Stimulated activated CD8-positive, alpha-beta memory T cell treated with anti-CD3 and anti-CD28 coated beads, Interleukin-4, amount 100 ng/mL, for 4 hours (primary cell): Measurements from ENCODE around the gene C16orf54.
"Not testable (repeated sequence)": the region's sequence is repeated elsewhere in the genome, so short reads cannot be mapped to it uniquely, and the experiment has no call there.

Source experiments
- DNase-seq, 2 donors: peaks; one replicate each; pipeline ENCODE4 v3.0.0-alpha.2; 2020; ENCODE audit warnings: low read depth in 2 of 2, low spot score in 1 of 2

C16orf54 gene, protein sequence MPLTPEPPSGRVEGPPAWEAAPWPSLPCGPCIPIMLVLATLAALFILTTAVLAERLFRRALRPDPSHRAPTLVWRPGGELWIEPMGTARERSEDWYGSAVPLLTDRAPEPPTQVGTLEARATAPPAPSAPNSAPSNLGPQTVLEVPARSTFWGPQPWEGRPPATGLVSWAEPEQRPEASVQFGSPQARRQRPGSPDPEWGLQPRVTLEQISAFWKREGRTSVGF

DNA sequence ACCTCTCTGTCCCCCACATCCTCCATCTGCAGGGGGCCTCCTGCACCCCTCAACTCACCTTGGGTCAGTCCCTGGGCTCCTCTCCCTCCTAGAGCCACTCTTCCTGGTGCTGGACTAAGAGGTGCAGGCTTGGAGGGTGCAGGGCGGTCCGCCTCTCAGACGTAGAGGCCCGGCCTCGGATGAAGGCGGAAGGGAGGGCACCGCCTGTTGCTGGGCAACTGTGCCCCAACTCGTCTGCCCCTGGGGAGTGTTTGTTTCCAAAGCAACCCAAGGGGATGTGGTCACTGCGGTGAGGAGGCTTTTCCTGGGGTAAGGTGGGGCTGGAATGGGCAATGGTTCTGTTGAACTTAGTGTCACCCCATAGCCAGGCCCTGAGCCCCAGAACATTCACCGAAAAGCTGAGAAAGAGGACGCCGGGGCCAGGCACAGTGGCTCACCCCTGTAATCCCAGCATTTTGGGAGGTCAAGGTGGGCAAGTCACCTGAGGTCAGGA, at the start of gene C16orf54:
Gene C16orf54 (minus strand): TSS at position 138 of the 493 bp plus-strand sequence. CDS start 1,039 bp downstream, outside the sequence.
- peak; percentile 66 to 86 for DNase-seq

DNA sequence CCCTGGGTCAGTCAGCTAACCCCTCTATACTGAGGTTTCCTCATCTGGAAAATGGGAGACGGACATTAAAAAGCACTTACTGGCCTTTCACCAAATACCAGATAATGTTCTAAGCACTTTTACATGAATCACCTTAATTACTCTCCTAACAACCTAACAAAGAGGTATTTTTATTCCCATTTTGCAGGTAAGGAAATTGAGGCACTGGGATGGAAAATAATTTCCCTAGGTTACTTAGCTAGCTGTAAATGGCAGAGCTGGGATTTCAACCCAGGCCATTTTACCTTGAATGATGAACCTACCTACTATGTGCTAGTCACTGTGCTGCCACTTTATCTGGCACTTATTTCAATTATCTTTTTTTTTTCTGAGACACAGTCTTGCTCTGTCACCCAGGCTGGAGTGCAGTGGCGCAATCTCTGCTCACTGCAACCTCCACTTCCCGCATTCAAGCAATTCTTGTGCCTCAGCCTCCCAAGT, 48.5 kb upstream of the C16orf54 start:
- no peak for DNase-seq

DNA sequence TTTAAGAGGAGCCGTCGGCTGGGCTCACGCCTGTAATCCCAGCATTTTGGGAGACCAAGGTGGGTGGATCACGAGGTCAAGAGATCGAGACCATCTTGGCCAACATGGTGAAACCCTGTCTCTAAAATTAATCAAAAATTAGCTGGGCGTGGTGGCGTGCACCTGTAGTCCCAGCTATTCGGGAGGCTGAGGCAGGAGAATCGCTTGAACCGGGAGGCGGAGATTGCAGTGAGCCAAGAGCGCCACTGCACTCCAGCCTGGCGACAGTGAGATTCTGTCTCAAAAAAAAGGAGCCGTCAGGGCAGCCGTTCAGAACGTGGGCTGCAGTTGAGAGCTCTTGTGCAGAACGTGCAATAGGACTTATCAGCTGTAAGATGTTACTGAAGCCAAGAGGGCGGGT, 47.4 kb upstream of the C16orf54 start:
- not testable (repeated sequence) for DNase-seq

DNA sequence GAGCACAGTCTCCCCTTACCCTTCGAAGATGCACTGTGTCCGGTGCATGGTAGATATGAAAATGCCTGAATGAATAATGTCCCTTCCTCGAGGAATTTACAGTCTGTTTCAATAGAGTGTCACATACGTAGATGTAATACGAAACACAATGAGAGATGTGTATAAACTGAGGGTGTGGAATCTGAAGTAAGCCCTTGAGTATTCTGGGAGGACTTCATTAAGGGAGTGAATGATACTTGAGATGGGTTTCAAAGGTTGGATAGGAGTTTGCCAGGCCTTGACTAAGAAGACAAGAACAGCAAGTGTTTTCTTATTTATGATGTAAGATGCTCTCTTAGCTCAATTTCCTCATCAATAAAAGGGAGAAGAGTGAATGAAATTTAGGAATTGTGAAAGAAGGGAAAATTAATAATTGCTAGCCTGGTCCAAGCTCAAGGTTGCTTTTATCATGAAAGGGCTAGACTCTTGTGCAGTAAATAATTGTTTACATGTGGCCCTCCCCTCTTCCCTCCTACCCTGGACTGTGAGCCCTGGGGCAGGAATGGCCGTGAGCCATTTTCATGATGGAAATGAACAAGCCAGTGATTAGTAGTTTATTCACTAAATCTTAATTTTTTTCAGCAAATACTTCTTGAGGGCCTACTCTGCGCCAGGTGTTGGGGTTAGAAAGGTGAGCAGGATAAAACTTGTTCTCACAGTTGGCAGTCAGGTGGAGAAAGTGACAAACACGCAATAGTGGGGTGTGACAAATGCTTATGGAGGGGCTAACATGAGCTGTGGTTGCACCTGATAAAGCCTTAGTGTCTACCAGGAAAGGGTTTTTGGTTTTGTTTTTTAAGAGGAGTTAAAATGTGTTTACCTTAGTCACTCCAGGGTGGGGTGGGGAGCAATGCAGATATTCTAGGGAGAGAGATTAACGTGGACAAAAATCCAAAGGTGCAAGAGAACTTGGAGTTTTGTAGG, 46.3 kb upstream of the C16orf54 start:
- DNase-seq: no peak

DNA sequence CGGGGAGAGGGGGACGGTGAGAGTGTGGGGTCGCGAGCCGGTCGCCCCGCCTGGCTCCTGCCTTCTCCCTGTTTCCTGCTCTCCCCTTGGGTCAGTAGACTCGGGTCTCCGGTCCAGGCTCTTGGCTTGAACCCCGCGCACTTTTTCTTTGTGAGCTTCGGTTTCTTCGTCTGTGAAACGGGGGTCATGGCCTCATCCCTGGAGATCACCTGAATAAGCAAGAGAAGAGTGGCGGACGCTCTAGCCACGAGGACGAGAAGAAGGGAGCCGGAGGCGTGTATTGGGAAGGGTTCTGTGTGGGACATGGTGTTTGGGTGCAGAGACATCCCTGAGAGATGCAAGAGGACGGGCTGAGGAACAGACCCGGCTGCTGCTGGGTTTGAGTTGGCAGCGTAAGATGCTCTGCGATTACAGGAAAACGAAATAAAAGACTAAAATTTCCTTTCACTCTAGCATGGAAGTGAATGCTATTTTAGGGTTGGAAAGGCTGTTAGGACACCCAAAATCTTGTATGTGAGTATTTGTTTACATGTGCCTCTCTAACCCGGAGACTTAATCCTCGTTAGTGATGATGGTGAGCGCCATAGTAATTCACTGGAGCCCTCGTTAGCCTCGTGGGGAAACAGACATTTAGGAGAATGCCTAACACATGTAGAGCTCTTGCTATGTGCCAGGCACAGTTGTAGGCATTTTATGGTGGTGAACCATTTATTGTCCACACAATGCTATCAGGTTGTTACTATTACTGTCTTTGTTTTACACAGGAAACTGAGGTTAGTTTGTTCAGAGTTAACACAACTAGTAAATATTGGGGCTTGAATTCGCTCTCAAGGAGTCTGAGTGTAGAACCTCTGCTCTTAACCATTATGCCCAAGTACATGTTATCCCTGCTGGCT, 45.4 kb upstream of the C16orf54 start:
- DNase-seq: no peak

DNA sequence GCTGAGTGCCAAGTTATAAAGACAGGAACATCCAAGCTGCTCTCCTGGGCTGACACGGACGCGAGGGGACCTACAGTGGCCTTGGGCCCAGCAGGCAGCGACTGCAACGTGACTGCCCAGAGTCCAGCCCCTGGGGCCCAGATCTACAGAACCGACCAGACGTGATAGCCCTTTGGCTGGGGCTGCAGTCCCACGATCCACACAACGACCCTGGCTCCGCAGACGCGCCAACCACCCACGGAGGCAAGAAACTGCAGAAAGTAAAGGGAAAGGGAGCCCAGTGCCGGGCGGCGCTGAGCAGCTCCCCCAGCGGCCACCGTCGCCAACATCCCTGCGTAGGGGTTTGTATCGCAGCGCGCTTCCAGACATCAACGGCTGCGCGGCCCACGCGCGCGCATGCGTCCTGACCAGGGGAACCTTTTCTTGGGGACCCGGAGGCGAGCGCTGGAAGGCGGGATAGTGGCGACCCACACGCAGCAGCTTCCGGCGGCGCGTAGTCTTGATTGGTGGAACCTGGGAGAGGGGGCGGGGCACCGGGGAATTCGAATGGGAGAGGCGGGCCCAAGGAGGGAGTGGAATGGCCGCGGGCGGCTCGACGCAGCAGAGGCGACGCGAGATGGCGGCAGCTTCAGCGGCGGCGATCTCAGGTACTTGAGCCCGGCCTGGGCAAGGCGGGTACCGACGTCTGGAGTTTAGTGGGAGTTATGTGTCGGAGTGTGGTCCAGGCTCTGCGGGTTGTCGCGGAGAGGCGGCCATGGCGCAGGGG, 44.6 kb upstream of the C16orf54 start, which contains the start of gene KIF22:
Gene KIF22 (plus strand): TSS at position 569 of the 766 bp plus-strand sequence. CDS start 9 bp downstream, at position 578.
- peak; percentile 99 to 100 for DNase-seq

DNA sequence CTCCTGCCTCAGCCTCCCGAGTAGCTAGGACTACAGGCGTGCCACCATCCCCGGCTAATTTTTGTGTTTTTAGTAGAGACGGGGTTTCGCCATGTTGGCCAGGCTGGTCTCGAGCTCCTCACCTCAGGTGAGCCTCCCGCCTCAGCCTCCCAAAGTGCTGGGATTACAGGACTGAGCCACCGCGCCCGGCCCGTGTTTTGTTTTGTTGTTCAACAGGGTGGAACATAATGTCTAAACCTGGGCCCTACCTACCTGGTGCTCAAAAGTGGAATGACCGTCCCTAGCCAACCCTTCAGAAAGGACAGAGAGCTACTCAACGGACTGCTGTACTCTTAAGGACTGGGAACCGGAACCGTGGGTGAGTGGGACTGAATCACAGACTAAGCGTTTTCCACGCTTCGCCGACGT, 44.0 kb upstream of the C16orf54 start:
- DNase-seq: no peak

DNA sequence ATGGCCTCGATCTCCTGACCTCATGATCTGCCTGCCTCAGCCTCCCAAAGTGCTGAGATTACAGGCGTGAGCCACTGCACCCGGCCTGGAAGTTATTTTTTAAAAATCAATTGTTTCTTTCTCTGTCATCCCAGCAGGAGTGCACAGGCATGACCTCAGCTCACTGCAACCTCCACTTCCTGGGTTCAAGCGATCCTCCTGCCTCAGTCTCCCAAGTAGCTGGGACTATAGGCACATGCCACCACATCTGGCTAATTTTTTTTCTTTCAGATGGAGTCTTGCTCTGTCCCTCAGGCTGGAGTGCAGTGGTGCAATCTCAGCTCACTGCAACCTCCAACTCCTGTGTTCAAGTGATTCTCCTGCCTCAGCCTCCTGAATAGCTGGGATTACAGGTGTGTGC, 41.4 kb upstream of the C16orf54 start:
- DNase-seq: not testable (repeated sequence)

DNA sequence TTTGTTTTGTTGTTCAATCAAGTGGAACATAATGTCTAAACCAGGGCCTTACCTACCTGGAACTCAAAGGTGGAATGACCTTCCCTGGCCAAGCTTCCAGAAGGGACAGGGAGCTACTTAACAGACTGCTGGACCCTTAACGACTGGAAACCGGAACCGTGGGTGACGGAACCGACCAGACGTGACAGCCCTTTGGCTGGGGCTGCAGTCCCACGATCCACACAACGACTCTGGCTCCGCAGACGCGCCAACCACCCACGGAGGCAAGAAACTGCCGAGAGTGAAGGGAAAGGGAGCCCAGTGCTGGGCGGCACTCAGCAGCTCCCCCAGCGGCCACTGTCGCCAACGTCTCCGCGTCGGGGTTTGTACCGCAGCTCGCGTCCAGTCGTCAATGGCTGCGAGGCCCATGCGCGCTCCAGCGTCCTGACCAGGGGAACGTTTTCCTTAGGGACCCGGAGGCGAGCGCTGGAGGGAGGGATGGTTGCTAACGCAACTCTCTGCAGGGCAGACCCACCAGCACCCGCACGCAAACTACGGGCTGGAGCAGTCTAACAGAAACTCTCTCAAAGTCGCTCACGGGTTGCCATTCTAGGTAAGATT, 39.2 kb upstream of the C16orf54 start:
- DNase-seq: peak; percentile 46 to 51

DNA sequence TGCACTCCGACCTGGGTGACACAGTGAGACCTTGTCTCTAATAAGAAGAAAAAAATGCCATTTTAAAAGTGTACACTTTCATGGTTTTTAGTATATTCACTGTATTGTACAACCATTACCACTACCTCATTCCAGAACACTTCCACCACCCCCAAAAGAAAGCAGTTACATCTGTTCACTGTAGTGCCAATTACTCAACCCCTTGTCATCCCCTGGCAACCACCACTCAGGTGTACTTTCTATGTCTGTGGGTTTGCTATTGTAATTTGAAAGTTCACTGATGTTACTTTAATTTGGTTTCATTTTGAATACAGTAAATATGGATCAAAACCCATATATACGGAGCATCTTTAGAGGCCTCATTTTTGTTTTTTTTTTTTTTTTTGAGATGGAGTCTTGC, 38.4 kb upstream of the C16orf54 start:
- DNase-seq: no peak

DNA sequence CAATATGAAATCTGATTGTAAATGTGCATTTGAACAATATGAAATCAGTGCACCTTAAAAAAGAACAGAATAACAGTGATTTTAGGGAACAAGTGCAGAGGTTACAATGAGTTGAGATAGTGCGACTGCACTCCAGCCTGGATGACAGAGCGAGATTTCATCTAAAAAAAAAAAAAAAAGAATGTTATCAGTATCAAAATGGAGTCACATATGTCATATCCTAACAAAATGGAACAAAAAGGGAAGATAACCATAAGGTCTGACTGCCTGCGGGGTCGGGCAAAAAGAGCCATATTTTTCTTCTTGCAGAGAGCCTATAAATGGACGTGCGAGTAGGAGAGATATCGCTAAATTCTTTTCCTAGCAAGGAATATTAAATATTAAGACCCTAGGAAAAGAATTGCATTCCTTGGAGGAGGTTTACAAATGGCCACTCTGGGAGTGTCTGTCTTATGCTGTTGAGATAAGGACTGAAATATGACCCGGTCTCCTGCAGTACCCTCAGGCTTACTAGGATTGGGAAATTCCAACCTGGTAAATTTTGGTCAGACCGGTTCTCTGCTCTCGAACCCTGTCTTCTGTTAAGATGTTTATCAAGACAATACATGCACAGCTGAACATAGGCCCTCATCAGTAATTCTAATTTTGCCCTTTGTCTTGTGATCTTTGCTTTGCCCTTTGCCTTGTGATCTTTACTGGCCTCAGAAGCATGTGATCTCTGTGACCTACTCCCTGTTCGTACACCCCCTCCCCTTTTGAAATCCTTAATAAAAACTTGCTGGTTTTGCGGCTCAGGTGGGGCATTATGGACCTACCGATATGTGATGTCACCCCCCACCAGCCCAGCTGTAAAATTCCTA, 37.5 kb upstream of the C16orf54 start:
- DNase-seq: not testable (repeated sequence)

DNA sequence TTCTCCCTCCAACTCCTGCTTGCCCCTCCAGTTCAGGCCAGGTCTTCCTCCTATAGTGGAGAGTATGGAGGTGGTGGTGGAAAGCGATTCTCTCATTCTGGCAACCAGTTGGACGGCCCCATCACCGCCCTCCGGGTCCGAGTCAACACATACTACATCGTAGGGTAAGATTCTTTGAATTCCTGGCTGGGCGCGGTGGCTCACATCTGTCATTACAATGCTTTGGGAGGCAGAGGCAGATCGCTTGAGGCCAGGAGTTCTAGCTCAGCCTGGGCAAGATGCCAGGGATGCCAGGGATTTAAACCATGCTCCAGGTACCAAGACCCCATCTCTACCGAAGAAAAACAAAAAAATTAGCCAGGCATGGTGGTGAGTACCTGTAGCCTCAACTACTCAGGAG, 33.7 kb upstream of the C16orf54 start:
- no peak for DNase-seq

DNA sequence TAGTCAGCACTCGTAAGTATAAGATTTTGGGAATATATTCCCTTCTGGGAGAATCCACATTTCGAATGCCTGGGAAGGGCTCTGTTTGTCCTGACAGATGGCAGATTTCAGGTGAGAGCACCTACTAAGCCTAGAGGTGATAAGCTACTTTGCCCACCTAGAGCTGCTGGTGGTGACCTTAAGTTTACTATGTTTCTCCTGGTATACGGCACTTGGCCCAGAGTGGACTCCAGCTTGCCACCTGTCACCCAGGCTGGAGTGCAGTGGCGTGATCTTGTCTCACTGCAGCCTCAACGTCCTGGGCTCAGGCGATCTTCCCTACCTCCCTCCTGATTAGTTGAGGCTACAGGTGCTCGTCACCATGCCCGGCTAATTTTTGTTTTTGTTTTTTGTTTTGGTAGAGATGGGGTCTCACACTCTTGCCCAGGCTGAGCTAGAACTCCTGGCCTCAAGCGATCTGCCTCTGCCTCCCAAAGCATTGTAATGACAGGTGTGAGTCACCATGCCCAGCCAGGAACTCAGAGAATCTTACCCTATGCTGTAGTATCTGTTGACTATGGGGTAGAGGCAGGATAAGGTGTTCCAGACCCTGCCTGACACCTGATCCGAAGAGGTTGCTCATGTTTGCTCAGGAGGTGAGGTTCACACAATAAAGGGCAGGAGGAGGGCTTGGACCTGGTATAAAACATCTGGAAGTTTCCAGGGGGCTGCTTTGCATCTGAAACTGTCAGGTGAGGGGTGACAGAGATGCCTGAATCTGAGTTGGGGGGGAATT, 32.0 kb upstream of the C16orf54 start, which contains the start of gene ZG16:
Gene ZG16 (plus strand): TSS at position 681 of the 775 bp plus-strand sequence. CDS start 1,011 bp downstream, outside the sequence.
- no peak for DNase-seq

DNA sequence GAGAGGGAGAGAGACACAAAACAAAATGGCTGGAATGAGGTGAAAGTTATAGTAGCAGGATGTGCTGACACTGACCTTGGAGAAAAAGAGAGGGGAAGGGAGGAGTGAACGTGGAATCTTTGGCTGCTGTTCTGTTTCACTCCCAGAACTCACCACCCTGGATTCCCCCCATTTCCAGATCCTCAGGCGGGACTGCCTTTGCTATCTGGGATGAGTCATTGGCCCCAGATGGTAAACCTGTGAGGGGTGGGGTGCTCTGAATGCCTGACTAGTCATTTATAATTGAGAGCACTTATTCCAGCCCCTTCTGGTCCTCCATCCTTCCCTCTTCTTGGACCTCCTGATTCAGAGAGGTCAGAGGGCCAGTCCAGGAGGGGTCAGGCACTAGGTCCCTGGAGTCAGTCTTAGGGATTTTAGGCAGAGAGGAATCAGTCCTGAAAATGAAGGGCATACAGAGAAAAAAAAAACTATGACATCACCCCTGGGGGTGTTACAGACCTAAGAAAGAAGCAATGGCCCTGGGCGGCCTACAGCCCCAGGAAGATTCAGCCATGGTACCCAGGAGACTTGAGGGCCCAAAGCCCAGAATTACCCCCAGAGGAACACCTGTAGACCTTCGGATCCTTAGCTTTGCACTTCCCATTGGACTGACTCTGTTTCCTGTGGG, 30.1 kb upstream of the C16orf54 start:
- DNase-seq: no peak

DNA sequence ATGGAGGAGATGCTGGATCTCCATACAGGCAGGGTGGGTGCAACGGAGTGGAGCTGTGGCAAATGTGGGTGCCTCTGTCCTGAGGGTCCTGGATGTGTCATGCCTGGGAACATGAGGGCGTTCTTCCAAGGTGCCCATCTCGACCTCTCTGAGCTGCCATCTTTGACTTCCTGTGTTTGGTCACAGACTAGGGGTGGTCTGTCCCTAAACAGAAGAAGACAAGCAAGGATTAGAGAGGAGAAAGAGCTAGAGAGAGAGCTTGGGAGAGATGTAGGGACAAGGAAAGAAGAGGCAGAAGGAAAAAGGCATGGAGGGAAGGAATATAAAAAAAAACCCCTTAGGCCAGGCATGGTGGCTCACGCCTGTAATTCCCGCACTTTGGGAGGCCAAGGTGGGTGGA, 28.9 kb upstream of the C16orf54 start:
- DNase-seq: no peak

DNA sequence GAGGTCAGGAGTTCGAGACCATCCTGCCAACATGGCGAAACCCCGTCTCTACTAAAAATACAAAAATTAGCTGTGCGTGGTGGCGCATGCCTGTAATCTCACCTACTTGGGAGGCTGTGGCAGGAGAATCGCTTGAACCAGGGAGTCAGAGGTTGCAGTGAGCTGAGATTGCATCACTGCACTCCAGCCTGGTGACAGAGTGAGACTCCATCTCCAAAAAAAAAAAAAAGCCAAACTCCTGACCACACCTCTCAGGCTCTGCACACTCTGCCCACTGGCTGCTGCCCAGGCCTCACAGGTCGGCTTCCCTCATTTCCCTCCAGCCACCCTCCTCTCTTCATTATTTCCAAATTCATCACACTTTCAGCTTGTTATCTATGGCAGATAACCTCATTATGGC, 26.5 kb upstream of the C16orf54 start:
- not testable (repeated sequence) for DNase-seq

DNA sequence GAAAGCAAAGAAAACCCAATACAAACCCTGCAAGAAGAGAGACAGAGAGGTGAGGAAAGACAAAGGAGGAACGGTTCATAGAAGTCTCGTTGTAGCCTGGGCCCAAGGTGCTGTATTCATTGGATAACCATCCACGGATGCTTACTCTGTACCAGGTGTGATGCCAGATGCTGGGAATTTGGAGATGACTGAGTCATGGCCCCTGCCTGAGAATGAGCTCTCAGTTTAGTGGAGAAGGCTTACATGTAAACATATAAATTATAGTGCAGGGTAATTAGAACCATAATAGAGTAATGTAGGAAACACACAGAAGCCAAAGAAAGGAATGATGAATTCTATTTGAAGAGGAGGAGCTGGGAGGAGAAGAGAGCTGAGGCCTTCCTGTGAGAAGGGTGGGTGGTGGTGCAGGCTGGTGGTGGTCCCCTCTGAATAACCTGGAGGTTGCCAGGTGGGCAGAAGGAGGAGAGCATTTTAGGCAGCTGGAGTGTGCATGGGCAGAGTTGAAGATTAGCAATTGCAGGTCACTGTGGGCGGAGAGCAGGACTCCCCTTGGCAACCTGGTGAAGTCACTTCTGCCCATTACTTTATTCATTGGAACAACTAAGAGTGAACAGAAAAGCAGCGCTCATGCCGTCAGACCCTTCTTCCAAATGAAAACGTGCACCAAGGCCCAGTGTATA, 24.6 kb upstream of the C16orf54 start:
- DNase-seq: no peak
